ENCODE measurements around the gene PCDHGA7. TPM values are rescaled to one million over a fixed set of nuclear protein-coding genes. Genes with fewer than 3 reads are reported as not detected.
"Not testable (repeated sequence)": the region's sequence is repeated elsewhere in the genome, so short reads cannot be mapped to it uniquely, and the experiment has no call there.

The PCDHGA7 gene
- total RNA-seq, 1 donor, result 0.42 TPM

- not testable (repeated sequence) for H3K4me3 ChIP-seq (ENCODE audit: low read length); H3K9me3 ChIP-seq (ENCODE audit: low read depth, low read length); H3K4me1 ChIP-seq (ENCODE audit: insufficient read depth, low read length)
- H3K27me3 ChIP-seq (ENCODE audit: insufficient read depth, low read length), result peaks cover 96% of the 10 kb centered on the region
Measured at GRCh38 chr5:141407790-141408505, 25.4 kb downstream of the PCDHGA7 start, which contains the start of gene PCDHGB6. PCDHGB6 (plus strand) TSS chr5:141408021; CDS start chr5:141408203, 182 bp downstream.

GRCh38 chr5:141409598-141410306 is 27.2 kb downstream of the PCDHGA7 start:
- Histone ChIP-seq H3K9me3 (ENCODE audit: low read depth, low read length) (peaks cover 5% of the 10 kb centered on the region), H3K4me1 (ENCODE audit: insufficient read depth, low read length) (peaks cover 11% of the 10 kb centered on the region), H3K4me3 (ENCODE audit: low read length) (no peak overlapping the region), H3K27me3 (ENCODE audit: insufficient read depth, low read length) (peaks cover 96% of the 10 kb centered on the region)

- Histone ChIP-seq H3K4me1 (ENCODE audit: insufficient read depth, low read length) (peaks cover 11% of the 10 kb centered on the region), H3K27me3 (ENCODE audit: insufficient read depth, low read length) (peaks cover 95% of the 10 kb centered on the region), H3K9me3 (ENCODE audit: low read depth, low read length) (peaks cover 5% of the 10 kb centered on the region), H3K4me3 (ENCODE audit: low read length) (no peak overlapping the region)
Measured at GRCh38 chr5:141411575-141411974, 29.0 kb downstream of the PCDHGA7 start.

- Histone ChIP-seq H3K4me1 (ENCODE audit: insufficient read depth, low read length) (peaks cover 16% of the 10 kb centered on the region), H3K4me3 (ENCODE audit: low read length) (peak within 1 kb of the TSS; percentile 32), H3K9me3 (ENCODE audit: low read depth, low read length) (peaks cover 5% of the 10 kb centered on the region), H3K27me3 (ENCODE audit: insufficient read depth, low read length) (peaks cover 95% of the 10 kb centered on the region)
Measured at GRCh38 chr5:141412854-141413539, 30.5 kb downstream of the PCDHGA7 start, which contains the start of gene PCDHGA10. PCDHGA10 (plus strand) TSS chr5:141412987; CDS start chr5:141413176, 189 bp downstream.

GRCh38 chr5:141413540-141414069 is 31.1 kb downstream of the PCDHGA7 start:
- H3K9me3 ChIP-seq (ENCODE audit: low read depth, low read length), result peaks cover 5% of the 10 kb centered on the region
- H3K27me3 ChIP-seq (ENCODE audit: insufficient read depth, low read length), result peaks cover 95% of the 10 kb centered on the region
- peaks cover 17% of the 10 kb centered on the region for H3K4me1 ChIP-seq (ENCODE audit: insufficient read depth, low read length)
- peak overlapping the region; percentile 32 for H3K4me3 ChIP-seq (ENCODE audit: low read length)

- peaks cover 95% of the 10 kb centered on the region for H3K27me3 ChIP-seq (ENCODE audit: insufficient read depth, low read length)
- H3K4me3 ChIP-seq (ENCODE audit: low read length); H3K9me3 ChIP-seq (ENCODE audit: low read depth, low read length): not testable (repeated sequence)
- peaks cover 17% of the 10 kb centered on the region for H3K4me1 ChIP-seq (ENCODE audit: insufficient read depth, low read length)
Measured at GRCh38 chr5:141414548-141415274, 32.2 kb downstream of the PCDHGA7 start.

- H3K27me3 ChIP-seq (ENCODE audit: insufficient read depth, low read length), result peaks cover 95% of the 10 kb centered on the region
Measured at GRCh38 chr5:141415275-141415618, 32.7 kb downstream of the PCDHGA7 start.

GRCh38 chr5:141417494-141418172 is 35.1 kb downstream of the PCDHGA7 start, which contains the start of gene PCDHGB7:
PCDHGB7 (plus strand) TSS chr5:141417677; CDS start chr5:141417860, 183 bp downstream.
- not testable (repeated sequence) for H3K9me3 ChIP-seq (ENCODE audit: low read depth, low read length); H3K4me3 ChIP-seq (ENCODE audit: low read length)
- Histone ChIP-seq H3K27me3 (ENCODE audit: insufficient read depth, low read length) (peaks cover 98% of the 10 kb centered on the region), H3K4me1 (ENCODE audit: insufficient read depth, low read length) (peaks cover 23% of the 10 kb centered on the region)

More at GRCh38 chr5:141415275-141415618, 32.7 kb downstream of the PCDHGA7 start:
- H3K4me3 ChIP-seq (ENCODE audit: low read length); H3K9me3 ChIP-seq (ENCODE audit: low read depth, low read length): not testable (repeated sequence)
- peaks cover 17% of the 10 kb centered on the region for H3K4me1 ChIP-seq (ENCODE audit: insufficient read depth, low read length)

GRCh38 chr5:141419074-141419880 is 36.7 kb downstream of the PCDHGA7 start:
- peaks cover 95% of the 10 kb centered on the region for H3K27me3 ChIP-seq (ENCODE audit: insufficient read depth, low read length)
- H3K4me3 ChIP-seq (ENCODE audit: low read length), result no peak overlapping the region
- H3K4me1 ChIP-seq (ENCODE audit: insufficient read depth, low read length), result peaks cover 12% of the 10 kb centered on the region
- H3K9me3 ChIP-seq (ENCODE audit: low read depth, low read length), result no peaks in the 10 kb centered on the region

- peaks cover 97% of the 10 kb centered on the region for H3K27me3 ChIP-seq (ENCODE audit: insufficient read depth, low read length)
- peak within 1 kb of the TSS; percentile 25 for H3K4me3 ChIP-seq (ENCODE audit: low read length)
- H3K9me3 ChIP-seq (ENCODE audit: low read depth, low read length), result no peaks in the 10 kb centered on the region
- peaks cover 12% of the 10 kb centered on the region for H3K4me1 ChIP-seq (ENCODE audit: insufficient read depth, low read length)
Measured at GRCh38 chr5:141420855-141421488, 38.4 kb downstream of the PCDHGA7 start, which contains the start of gene PCDHGA11. PCDHGA11 (plus strand) TSS chr5:141421051; CDS start chr5:141421228, 177 bp downstream.

GRCh38 chr5:141421489-141421855 is 38.9 kb downstream of the PCDHGA7 start:
- Histone ChIP-seq H3K27me3 (ENCODE audit: insufficient read depth, low read length) (peaks cover 97% of the 10 kb centered on the region), H3K4me1 (ENCODE audit: insufficient read depth, low read length) (peaks cover 12% of the 10 kb centered on the region), H3K9me3 (ENCODE audit: low read depth, low read length) (no peaks in the 10 kb centered on the region), H3K4me3 (ENCODE audit: low read length) (peak overlapping the region; percentile 25)

- H3K27me3 ChIP-seq (ENCODE audit: insufficient read depth, low read length), result peaks cover 97% of the 10 kb centered on the region
- H3K4me3 ChIP-seq (ENCODE audit: low read length), result no peak overlapping the region
- peaks cover 8% of the 10 kb centered on the region for H3K4me1 ChIP-seq (ENCODE audit: insufficient read depth, low read length)
- H3K9me3 ChIP-seq (ENCODE audit: low read depth, low read length), result no peaks in the 10 kb centered on the region
Measured at GRCh38 chr5:141422742-141423291, 40.3 kb downstream of the PCDHGA7 start.
